ES-I3 (cell line): Measurements from ENCODE around the gene LHPP.

Experiments used
- H3K36me3 ChIP-seq: 2 replicates; pipeline ENCODE4 v1.6.1; 2013; ENCODE audit warnings: mild to moderate bottlenecking, low read length, control low read depth, moderate library complexity; ENCODE audit not compliant: insufficient read depth
- H3K4me1 ChIP-seq: 2 replicates; pipeline ENCODE4 v1.6.1; 2013; ENCODE audit warnings: mild to moderate bottlenecking, control low read depth, low read length; ENCODE audit not compliant: insufficient read depth
- H3K9ac ChIP-seq: 2 replicates; pipeline ENCODE4 v1.6.1; 2013; ENCODE audit warnings: low read depth, mild to moderate bottlenecking, low read length, moderate library complexity
- H3K9me3 ChIP-seq: 2 replicates; pipeline ENCODE4 v1.6.1; 2013; ENCODE audit warnings: mild to moderate bottlenecking, low read length, moderate library complexity; ENCODE audit not compliant: control insufficient read depth, insufficient read depth

Gene LHPP

GRCh38 chr10:124508907-124509454, 47.4 kb downstream of the LHPP start:
- Histone ChIP-seq H3K9me3 (no peaks in the 10 kb centered on the region), H3K4me1 (peaks cover 3% of the 10 kb centered on the region; the same call in 1 of the 2 replicates), H3K36me3 (no peaks in the 10 kb centered on the region), H3K9ac (no peak overlapping the region)

GRCh38 chr10:124509880-124510632, 48.4 kb downstream of the LHPP start:
- Histone ChIP-seq H3K9me3 (no peaks in the 10 kb centered on the region), H3K4me1 (peaks cover 3% of the 10 kb centered on the region; the same call in 1 of the 2 replicates), H3K36me3 (no peaks in the 10 kb centered on the region), H3K9ac (no peak overlapping the region)

- no peaks in the 10 kb centered on the region for H3K36me3 ChIP-seq
- H3K9me3 ChIP-seq, result no peaks in the 10 kb centered on the region
- no peak overlapping the region for H3K9ac ChIP-seq
Observed at GRCh38 chr10:124510759-124511158, 49.1 kb downstream of the LHPP start.

GRCh38 chr10:124511205-124512039, 49.8 kb downstream of the LHPP start:
- Histone ChIP-seq H3K36me3 (no peaks in the 10 kb centered on the region), H3K9me3 (no peaks in the 10 kb centered on the region), H3K9ac (no peak overlapping the region), H3K4me1 (peaks cover 3% of the 10 kb centered on the region; the same call in 1 of the 2 replicates)

More at GRCh38 chr10:124510759-124511158, 49.1 kb downstream of the LHPP start:
- peaks cover 3% of the 10 kb centered on the region; the same call in 1 of the 2 replicates for H3K4me1 ChIP-seq

GRCh38 chr10:124512040-124512428, 50.4 kb downstream of the LHPP start:
- Histone ChIP-seq H3K9me3 (no peaks in the 10 kb centered on the region), H3K9ac (no peak overlapping the region), H3K4me1 (peaks cover 3% of the 10 kb centered on the region; the same call in 1 of the 2 replicates), H3K36me3 (no peaks in the 10 kb centered on the region)

GRCh38 chr10:124512600-124512999, 51.0 kb downstream of the LHPP start:
- no peak overlapping the region for H3K9ac ChIP-seq
- H3K36me3 ChIP-seq, result no peaks in the 10 kb centered on the region
- no peaks in the 10 kb centered on the region for H3K9me3 ChIP-seq
- H3K4me1 ChIP-seq, result peaks cover 3% of the 10 kb centered on the region; the same call in 1 of the 2 replicates

GRCh38 chr10:124515244-124515970, 53.8 kb downstream of the LHPP start:
- Histone ChIP-seq H3K4me1 (no peaks in the 10 kb centered on the region), H3K36me3 (no peaks in the 10 kb centered on the region), H3K9me3 (no peaks in the 10 kb centered on the region), H3K9ac (no peak overlapping the region)

GRCh38 chr10:124516181-124516580, 54.6 kb downstream of the LHPP start:
- H3K9me3 ChIP-seq, result no peaks in the 10 kb centered on the region
- no peaks in the 10 kb centered on the region for H3K4me1 ChIP-seq
- no peaks in the 10 kb centered on the region for H3K36me3 ChIP-seq
- no peak overlapping the region for H3K9ac ChIP-seq

GRCh38 chr10:124516746-124517397, 55.2 kb downstream of the LHPP start:
- no peak overlapping the region for H3K9ac ChIP-seq
- H3K4me1 ChIP-seq, result no peaks in the 10 kb centered on the region
- no peaks in the 10 kb centered on the region for H3K36me3 ChIP-seq
- H3K9me3 ChIP-seq, result no peaks in the 10 kb centered on the region

GRCh38 chr10:124517461-124517860, 55.8 kb downstream of the LHPP start:
- no peaks in the 10 kb centered on the region for H3K4me1 ChIP-seq
- no peaks in the 10 kb centered on the region for H3K9me3 ChIP-seq
- H3K36me3 ChIP-seq, result no peaks in the 10 kb centered on the region
- no peak overlapping the region for H3K9ac ChIP-seq

- Histone ChIP-seq H3K4me1 (peaks cover 2% of the 10 kb centered on the region; the same call in 1 of the 2 replicates), H3K9me3 (no peaks in the 10 kb centered on the region), H3K9ac (no peak overlapping the region), H3K36me3 (no peaks in the 10 kb centered on the region)
Observed at GRCh38 chr10:124517931-124518330, 56.3 kb downstream of the LHPP start.

- H3K4me1 ChIP-seq, result peaks cover 6% of the 10 kb centered on the region; the same call in 1 of the 2 replicates
Observed at GRCh38 chr10:124518366-124518765, 56.7 kb downstream of the LHPP start.

GRCh38 chr10:124520558-124521428, 59.2 kb downstream of the LHPP start:
- Histone ChIP-seq H3K36me3 (no peaks in the 10 kb centered on the region), H3K9ac (no peak overlapping the region), H3K9me3 (no peaks in the 10 kb centered on the region), H3K4me1 (peaks cover 8% of the 10 kb centered on the region; the same call in 1 of the 2 replicates)

More at GRCh38 chr10:124518366-124518765, 56.7 kb downstream of the LHPP start:
- Histone ChIP-seq H3K9ac (no peak overlapping the region), H3K36me3 (no peaks in the 10 kb centered on the region), H3K9me3 (no peaks in the 10 kb centered on the region)
